HG02870 (cell line): ENCODE results near the gene CCDC190.
"Not testable (repeated sequence)": the region's sequence is repeated elsewhere in the genome, so short reads cannot be mapped to it uniquely, and the experiment has no call there.

Experiments
- ATAC-seq: cut with Tn5 transposase; IDR thresholded peaks from one replicate; pipeline ENCODE4 v1.9.1; 2021; ENCODE audit warnings: mild to moderate bottlenecking, moderate library complexity; ENCODE audit not compliant: unreplicated experiment

Gene CCDC190

GRCh38 chr1:162878000-162878596 is 17.1 kb upstream of the CCDC190 start:
- ATAC-seq = no peak

- ATAC-seq = no peak
These were observed 16.4 kb upstream of the CCDC190 start for GRCh38 chr1:162877412-162877811.

- no peak for ATAC-seq
These were observed 15.8 kb upstream of the CCDC190 start for GRCh38 chr1:162876751-162877150.

GRCh38 chr1:162873671-162874666 is 13.0 kb upstream of the CCDC190 start:
- no peak for ATAC-seq

- ATAC-seq = no peak
These were observed 12.0 kb upstream of the CCDC190 start for GRCh38 chr1:162872981-162873380.

GRCh38 chr1:162871417-162871816 is 10.4 kb upstream of the CCDC190 start:
- not testable (repeated sequence) for ATAC-seq

- ATAC-seq = no peak
These were observed 8.0 kb upstream of the CCDC190 start for GRCh38 chr1:162868972-162869371.

GRCh38 chr1:162861625-162862024 is 650 bp upstream of the CCDC190 start:
- no peak for ATAC-seq

GRCh38 chr1:162859191-162859590 is 1.8 kb downstream of the CCDC190 start:
- no peak for ATAC-seq

- ATAC-seq = no peak
These were observed 3.1 kb downstream of the CCDC190 start for GRCh38 chr1:162857850-162858249.

- ATAC-seq = no peak
These were observed 4.7 kb downstream of the CCDC190 start for GRCh38 chr1:162856260-162856659.

GRCh38 chr1:162855461-162856150 is 5.4 kb downstream of the CCDC190 start:
- no peak for ATAC-seq

GRCh38 chr1:162854245-162854882 is 6.6 kb downstream of the CCDC190 start:
- ATAC-seq = peak; percentile 74

GRCh38 chr1:162851341-162851740 is 9.6 kb downstream of the CCDC190 start:
- ATAC-seq = no peak

- ATAC-seq = no peak
These were observed 11.3 kb downstream of the CCDC190 start for GRCh38 chr1:162849711-162850110.

- peak; percentile 61 for ATAC-seq
These were observed 13.0 kb downstream of the CCDC190 start for GRCh38 chr1:162847839-162848453.

GRCh38 chr1:162846256-162847212 is 14.4 kb downstream of the CCDC190 start:
- ATAC-seq = no peak

- ATAC-seq = no peak
These were observed 16.8 kb downstream of the CCDC190 start for GRCh38 chr1:162844153-162844552.

GRCh38 chr1:162840250-162840839 is 20.6 kb downstream of the CCDC190 start:
- ATAC-seq = no peak
